Activated T-cell treated with anti-CD3 and anti-CD28 coated beads, Interleukin-2, amount 50 U/mL, for 1 hour (primary cell): ENCODE results near the gene BTNL2.

Experiments used
- DNase-seq: peaks from one replicate; pipeline ENCODE4 v3.0.0-alpha.2; 2020

BTNL2 gene

DNA sequence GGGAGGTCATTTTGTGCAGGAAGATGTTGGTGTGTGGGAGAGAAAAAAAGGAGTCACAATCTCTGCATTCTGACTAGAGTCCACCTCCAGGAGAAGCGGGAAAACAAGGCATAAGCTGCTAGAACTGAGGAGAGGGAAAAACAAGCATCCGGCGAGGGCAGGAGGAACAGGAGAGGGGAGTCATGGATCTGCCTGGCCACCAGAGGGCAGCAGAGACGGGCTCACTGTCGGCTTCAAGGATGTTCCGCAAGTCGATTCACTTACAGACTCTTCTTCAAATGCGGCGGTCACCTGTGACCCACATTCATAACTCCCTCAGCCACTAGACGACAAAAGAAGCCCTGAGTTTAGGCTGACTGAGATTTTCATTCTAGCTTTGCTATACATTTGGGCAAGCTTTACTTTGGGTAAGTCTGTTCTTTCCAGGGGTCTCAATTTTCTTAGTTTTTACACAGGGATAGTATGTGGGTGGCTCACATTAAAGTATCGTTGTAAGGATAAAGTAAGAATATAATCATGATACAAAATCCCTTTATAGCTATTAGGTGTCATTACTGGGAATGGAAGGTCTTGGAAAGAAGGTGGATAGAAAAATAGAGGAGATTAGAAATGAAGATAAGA lies 6.6 kb upstream of the BTNL2 start:
- peak; percentile 84 for DNase-seq

DNA sequence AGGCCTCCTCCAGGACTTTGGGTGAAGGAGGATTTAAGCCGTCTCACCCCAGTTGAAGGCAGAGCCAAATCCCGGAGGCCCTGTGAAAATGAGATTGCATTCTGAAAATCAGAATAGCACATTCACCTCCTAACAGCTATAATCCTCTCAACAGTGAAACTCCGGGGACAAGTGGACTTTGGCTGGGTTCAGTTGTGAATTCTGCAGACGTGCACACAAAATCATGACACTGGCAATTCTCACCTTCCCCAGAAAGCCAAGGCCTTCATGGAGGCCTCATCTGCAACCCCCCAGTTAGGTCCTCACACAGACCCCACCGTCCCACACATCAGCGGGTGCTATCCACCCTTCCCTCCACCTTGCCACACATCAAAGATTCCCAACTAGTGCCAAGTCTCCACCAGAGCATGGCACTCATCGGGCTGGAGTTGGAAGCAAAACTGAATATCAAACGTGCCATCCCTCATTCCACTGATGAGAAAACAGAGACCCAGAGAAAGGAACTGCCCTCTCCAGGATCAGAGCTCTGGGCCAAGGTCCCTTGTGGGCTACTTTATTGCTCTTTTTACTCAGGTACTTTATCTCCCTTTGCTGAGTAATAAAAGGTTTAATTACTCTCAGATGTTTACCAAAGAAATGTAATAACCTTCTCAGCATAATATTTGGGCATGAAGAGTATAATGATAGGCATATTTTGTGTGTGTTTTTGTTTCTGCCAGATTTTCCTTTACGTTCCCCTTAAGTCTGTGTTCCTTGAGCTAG lies 4.8 kb upstream of the BTNL2 start:
- DNase-seq, result no peak

DNA sequence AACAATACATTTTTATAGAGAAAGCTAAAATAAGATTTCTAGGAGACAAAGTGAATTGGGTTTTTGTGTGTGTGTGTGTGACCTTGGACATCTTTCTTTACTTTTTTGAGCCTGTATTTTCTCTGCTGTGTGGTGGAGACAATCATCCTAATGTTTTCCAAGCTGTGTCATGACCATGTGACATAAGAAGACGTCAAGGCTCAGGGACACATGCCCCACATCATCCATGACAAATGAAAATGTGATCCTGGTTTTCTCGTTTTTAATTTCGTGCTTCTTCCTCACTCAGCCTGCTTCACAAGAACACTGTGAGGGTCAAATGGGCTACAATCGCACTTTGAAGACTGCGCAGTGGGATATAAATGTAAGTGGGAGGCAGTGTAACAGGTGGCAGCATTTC lies 3.9 kb upstream of the BTNL2 start:
- no peak for DNase-seq

GRCh38 chr6:32406197-32406596 lies 784 bp downstream of the BTNL2 start:
- DNase-seq, result no peak

- no peak for DNase-seq
Observed at GRCh38 chr6:32405656-32406055, 1.3 kb downstream of the BTNL2 start.

- no peak for DNase-seq
Observed at GRCh38 chr6:32402812-32403211, 4.2 kb downstream of the BTNL2 start.

DNA sequence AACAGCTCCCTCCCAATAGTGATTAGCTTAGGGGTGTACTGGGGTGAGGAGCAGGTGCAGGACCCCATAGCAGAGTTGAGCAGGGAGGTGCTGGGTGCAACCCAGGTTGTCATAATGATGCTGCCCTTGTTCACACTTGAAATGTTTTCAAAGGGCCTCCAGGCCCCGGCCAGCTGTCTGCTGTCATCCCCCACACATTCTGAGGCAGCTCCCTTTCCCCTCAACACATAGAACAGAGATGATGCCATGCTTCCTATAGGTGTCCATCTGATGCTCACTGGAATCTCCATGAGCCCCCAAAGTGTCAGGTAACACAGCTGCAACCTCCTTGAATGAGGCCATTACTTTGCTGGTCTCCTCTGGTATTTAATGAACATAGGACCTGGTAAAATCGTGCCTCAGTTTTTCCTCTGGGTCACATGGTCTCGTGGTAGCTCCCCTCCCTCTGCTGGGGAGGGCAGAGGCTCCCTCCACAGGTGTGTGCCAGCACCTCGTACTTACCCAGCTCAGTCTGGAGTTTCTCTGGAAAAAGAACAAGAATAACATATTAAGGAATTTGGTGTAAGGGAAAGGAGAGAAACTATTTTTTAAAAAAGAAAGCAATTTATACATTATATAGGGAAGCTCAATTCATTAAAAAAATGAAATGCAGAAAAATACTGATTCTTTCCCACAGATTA lies 5.6 kb downstream of the BTNL2 start:
- DNase-seq, result no peak

GRCh38 chr6:32397252-32397920 lies 9.6 kb downstream of the BTNL2 start:
- DNase-seq, result no peak

GRCh38 chr6:32396028-32396427 lies 11.0 kb downstream of the BTNL2 start:
- DNase-seq, result no peak

DNA sequence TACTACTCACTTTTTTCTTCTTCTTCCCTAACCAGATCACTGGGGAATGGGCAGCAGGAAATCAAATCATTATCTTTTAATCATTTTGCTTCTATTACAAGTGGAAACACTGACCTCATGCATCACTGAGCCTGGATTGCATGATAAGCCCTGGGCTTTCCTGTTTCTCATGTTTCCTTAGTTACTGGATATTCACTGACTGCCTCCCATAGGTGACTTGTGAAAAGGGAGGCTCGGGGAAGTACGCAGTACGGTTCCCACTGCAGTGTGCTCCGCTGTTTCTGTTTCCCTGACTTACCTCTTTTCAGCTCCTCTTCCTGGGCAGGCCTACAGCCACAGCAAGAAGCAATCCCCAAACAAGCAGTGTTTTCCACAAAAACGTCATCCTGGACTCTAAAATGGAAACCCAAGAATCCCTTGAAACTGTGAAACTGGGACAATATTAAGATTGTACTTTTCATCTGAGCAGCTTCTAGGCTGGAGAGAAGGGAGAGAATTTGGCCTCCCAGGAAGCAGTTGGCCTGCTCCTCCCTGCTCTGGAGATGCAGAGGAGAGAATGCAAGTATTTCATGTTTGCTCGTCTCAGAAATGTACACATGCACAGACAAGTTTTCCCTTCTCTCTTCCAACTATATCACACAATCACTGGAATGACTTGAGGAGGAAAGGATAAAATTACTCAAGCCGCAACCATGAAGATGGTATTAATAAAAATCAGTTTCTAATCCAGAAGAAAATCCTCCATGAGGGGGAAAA lies 13.1 kb downstream of the BTNL2 start:
- DNase-seq, result no peak

DNA sequence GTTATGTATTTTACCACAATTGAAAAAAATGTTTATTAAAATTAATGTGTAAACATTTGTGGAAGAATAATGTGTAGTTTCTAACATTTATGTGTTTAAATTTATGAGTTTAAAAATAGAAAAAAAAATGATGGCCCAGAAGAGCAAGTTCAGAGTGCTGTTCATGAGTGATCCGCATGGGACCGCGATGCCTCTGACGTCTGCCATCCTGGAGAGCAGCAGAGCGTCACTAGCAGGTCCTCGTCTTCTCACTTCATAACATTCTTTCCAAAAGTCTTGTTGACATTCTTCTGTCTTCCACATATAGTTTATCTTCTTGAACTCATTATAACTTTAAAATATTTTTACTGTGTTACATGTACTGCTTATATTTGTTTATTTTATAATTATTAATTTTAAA lies 15.5 kb downstream of the BTNL2 start:
- no peak for DNase-seq

- no peak for DNase-seq
Observed at GRCh38 chr6:32387589-32388340, 19.2 kb downstream of the BTNL2 start.

DNA sequence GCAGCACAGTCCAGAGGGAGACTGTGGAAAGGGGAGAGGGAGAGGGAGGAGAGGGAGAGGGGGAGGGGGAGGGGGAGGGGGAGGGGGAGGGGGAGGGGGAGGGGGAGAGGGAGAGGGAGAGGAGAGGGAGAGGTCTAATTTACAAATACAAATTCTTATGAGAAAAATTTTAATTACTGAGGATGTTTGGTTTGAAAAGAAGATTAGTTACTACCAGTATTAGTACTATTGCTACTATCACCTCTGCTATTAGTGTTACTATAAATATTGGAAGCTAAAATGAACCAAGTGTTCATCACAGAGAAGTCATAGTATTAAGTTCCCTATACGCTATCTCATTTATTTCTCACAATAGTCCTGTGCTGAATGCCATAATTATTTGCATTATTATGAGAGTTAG lies 20.9 kb downstream of the BTNL2 start:
- DNase-seq, result no peak

GRCh38 chr6:32382757-32383420 lies 24.1 kb downstream of the BTNL2 start:
- DNase-seq, result no peak

DNA sequence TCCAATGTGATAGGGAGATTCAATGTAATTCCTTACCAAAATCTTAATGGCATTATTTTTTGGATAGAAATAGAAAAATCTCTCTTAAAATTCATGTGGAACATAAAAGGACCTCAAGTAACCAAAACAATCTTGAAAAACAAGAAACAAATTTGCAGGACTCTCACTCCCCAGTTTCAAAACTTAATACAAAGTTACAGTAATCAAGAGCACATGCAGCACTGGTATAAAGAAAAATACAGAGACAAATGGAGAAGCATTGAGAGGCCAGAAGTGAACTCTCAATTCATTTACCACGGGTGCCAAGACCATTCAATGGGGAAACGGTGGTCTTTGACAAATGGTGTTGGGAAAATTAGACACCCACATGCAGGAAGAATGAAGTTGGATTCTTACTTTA lies 27.4 kb downstream of the BTNL2 start:
- no peak for DNase-seq

- no peak for DNase-seq
Observed at GRCh38 chr6:32375739-32376529, 31.0 kb downstream of the BTNL2 start.

DNA sequence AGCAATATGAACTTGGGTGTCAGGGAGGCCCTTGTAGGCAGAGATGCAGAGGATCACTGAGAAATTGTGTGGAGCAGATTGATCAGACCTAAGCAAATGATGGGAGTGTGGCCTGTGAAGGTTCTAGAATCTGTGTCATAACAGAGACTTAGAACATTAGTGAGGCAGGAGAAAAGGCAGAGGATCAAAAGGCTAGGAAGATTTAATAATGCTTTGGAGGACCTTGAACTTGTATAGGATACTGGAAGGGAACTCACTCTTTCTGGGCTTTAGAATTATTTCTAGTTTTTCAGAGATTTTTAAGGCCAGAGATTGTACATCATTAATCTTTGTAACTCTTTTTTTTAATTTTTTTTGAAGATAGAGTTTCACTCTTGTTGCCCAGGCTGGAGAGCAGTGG lies 35.2 kb downstream of the BTNL2 start, which contains the start of gene TSBP1:
Gene TSBP1, minus strand, starts transcription at position 101 of the 400 bp plus-strand sequence. CDS start 197 bp downstream, outside the sequence.
- DNase-seq, result no peak

GRCh38 chr6:32371229-32371628 lies 35.8 kb downstream of the BTNL2 start:
- DNase-seq, result no peak

DNA sequence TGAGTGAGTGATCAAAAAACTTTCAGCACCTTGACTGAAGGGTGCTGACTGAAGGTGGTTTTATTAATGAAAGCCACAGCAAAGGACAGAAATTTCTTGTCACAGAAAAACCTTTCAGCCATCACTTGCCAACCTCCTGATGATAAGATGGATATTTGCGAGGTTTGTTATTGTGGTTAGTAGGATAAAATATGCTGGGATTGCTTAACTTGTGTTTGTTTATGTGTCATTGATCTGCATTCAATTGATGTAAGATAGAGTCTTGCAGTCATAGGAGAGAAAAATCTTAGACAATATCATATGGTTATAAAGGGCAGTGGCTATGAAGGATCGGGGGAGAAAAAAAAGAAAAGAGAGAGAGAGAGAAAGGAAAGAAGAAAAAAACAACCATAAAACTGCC lies 36.5 kb downstream of the BTNL2 start:
- DNase-seq, result no peak

DNA sequence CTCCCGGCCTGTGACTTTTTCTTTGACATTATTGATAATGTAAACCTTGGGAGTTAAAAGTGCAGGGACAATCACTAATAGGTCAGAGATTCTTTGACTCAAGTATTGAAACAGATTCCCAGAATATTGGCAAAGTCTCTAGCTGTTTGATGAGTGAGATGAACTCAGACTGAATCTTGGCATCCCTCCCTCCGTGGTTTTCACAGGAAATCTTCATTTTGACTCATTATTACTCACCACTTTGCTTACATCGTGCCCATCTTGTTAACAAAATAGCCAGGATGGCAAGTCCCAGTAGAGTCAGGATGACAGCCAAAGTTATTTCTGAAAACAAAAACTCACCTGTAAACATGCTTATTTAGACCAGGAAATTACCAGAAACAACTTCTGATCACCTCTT lies 37.3 kb downstream of the BTNL2 start:
- no peak for DNase-seq

DNA sequence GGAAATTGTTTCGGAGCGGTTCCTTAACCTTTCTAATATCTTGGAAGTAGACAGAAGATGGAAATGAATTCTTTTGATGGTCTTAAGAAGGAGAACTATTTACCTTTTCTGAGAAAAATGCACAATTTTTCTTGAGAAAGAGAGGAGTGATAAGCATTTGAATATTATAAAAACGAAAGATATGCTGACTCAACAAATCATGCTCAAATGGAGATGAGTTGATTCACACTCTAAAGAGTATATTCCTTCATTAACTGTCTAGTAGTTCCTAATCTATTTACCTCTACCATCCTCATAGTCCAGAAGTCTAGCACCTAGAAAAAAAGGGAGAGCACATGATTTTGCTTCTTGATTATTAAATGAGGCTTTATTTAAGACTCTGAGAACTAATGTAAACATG lies 39.3 kb downstream of the BTNL2 start:
- no peak for DNase-seq
